Activated CD4-positive, alpha-beta T cell treated with anti-CD3 and anti-CD28 coated beads, Interleukin-2, amount 50 U/mL, for 1 hour (primary cell): ENCODE measurements around the gene ABCF1.
"Not testable (repeated sequence)": the region's sequence is repeated elsewhere in the genome, so short reads cannot be mapped to it uniquely, and the experiment has no call there.

Experiments used
- DNase-seq: peaks from one replicate; pipeline ENCODE4 v3.0.0-alpha.2; 2020

Gene ABCF1

DNA sequence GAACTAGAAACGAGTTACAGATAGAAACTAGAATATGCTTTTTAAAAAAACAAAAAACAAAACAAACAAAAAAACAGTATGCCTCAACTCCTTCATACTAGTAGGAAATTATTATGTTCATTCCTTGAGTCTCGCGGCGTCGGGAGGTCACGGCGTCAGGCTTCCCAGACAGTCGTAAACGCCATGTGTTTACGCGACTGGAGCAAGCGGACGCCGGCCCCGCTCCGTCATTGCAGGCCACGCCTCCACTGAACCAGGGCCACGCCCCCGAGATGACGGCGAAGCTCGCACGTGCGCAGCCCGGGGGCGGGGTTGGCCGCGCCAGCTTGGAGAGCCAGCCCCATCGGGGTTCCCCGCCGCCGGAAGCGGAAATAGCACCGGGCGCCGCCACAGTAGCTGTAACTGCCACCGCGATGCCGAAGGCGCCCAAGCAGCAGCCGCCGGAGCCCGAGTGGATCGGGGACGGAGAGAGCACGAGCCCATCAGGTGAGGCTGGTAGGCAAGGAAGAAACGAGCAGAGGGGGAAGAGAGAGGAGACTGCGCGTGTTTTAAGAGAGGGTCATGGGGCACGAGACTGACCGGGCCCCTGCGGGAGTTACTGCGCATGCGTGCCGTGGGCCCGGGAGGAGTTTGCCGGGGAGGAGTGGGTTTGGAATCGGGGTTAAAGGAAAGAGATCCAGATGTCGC, at the start of gene ABCF1:
ABCF1 (plus strand) TSS at position 368 of the 687 bp plus-strand sequence; CDS start at position 414, 46 bp downstream.
- peak; percentile 100 for DNase-seq

DNA sequence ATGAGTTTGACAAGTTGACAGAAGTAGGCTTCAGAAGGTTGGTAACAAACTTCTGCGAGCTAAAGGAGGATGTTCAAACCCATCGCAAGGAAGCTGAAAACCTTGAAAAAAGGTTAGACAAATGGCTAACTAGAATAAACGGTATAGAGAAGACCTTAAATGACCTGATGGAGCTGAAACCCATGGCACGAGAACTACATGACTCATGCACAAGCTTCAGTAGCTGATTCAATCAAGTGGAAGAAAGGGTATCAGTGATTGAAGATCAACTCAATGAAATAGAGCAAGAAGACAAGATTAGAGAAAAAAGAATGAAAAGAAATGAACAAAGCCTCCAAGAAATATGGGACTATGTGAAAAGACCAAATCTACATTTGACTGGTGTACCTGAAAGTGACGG, 49.3 kb upstream of the ABCF1 start:
- not testable (repeated sequence) for DNase-seq

DNA sequence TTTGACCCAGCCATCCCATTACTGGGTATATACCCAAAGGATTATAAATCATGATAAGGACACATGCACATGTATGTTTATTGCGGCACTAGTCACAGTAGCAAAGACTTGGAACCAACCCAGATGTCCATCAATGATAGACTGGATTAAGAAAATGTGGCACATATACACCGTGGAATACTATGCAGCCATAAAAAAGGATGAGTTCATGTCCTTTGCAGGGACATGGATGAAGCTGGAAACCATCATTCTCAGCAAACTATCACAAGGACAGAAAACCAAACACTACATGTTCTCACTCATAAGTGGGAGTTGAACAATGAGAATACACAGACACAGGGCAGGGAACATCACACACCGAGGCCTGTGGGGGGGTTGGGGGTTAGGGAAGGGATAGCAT, 44.8 kb upstream of the ABCF1 start:
- DNase-seq: not testable (repeated sequence)

DNA sequence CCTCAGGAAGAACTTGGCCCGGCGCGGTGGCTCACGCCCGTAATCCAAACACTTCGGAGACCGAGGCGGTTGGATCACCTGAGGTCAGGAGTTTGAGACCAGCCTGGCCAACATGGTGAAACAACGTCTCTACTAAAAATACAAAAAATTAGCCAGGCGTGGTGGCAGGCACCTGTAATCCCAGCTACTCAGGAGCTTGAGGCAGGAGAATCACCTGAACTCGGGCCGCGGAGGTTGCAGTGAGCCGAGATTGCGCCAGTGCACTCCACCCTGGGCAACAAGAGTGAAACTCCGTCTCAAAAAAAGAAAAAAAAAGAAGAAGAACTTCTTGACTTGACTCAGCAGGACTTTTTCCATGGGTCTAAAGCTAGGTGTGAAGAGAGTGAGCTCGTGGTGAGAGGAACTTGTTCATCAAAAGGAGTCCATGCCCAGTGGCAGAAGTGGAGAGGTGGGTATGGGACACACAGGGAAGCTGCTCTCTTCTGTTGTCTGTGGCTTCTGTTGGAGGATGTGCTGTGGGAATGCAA, 41.8 kb upstream of the ABCF1 start:
- peak; percentile 26 for DNase-seq

DNA sequence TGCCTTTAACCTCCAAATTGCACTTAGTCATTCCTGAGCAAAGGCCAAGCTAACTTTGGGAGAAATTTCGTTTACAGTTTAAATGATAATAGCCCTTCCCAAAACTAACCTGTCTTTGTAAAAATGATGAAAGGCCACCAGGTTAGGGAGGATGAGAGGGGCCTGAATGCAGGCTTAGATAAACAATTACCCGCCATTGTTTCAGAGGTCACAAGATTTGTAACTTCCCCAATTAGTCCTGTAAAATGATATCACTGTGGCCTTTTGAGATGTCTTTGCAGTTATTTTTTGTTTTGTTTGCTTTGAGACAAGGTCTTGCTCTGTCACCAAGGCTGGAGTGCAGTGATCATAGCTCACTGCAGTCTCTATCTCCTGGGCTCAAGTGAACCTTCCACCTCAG, 41.2 kb upstream of the ABCF1 start:
- no peak for DNase-seq

DNA sequence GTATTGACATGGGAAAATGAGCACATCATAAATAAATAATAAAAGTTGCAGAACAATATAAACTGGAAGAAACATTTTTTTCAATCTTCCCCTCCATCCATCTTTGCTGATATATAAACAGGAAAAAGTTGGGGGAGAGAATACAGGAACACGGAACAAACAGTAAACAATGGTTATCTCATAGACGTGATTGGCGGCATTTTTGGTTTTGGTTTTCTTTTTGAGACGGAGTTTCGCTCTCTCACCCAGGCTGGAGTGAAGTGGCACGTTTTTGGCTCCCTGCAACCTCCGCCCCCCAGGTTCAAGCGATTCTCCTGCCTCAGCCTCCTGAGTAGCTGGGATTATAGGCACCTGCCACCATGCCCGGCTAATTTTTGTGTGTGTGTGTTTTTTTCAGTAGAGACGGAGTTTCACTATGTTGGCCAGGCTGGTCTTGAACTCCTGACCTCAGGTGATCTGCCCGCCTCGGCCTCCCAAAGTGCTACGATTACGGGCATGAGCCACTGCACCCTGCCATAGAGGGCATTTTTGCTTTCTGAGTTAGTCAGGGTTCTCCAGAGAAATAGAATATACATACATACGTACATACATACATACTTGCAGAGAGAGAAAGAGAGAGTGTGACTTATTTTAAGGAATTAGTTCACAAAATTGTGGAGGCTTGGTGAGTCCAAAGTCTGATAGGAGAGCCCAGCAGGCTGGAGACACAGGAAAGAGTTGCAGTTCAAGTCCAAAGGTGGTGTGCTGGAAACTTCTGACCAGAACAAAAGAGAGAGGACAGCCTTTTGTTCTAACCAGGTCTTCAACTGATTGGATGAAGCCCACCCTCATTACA, 37.6 kb upstream of the ABCF1 start:
- DNase-seq: no peak

DNA sequence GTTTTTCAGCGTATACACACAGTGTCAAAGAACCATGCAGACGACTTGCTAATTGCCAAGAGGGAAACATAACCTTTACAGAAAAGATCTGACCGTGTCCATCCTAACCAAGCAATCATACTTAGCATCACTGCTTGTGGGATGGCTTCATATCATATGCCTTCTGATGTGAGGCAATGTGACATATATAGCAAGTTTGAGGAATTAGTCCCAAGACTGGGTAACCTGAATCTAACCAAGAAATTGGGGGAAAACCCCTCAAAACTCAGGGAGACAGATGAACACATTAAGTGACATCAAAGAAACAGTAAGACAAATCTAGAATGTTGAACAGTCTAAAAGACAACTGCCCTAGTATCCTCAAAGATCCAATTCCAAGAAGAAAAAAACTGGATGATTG, 33.3 kb upstream of the ABCF1 start:
- no peak for DNase-seq

DNA sequence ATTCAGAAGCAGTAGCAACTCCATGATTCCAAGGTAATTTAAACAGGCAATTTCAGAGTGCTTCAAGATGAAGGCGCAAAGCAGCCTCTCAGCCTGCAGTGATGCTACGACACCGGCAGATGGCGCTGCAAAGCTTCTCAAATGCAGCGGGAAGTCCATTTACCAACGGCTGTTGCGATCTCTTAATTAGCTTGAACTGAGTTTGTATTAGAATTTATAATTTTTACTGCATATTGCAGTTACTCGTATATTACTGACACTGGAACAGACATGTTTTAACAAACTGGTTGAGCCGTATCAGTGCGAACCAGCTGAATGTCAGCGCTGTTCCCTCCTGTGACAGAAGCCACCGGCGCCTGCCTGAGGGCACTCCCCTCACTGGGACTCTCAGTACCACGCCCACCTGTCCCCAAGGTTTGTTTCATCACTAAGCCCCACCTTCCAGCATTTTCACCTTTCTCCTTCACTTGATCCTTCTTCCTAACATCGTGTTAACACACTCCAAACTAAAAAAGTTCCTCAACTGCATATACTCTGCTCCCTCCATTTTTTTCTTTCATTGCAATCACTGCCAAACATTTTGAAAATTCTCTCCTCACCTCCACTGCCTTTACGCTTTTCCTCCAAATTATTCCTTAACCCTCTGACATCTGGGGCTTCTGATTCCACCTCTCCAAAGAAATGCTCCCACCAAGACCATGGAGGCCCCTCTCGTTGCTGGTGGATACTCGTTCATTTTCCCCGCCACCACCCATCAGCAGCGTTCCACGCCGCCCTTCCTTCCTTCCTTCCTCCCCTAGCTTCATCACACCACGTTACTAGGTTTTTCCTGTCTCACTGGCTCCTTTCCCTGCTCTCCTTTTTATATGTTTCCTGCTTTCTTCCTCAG, 29.5 kb upstream of the ABCF1 start:
- DNase-seq: peak; percentile 78

DNA sequence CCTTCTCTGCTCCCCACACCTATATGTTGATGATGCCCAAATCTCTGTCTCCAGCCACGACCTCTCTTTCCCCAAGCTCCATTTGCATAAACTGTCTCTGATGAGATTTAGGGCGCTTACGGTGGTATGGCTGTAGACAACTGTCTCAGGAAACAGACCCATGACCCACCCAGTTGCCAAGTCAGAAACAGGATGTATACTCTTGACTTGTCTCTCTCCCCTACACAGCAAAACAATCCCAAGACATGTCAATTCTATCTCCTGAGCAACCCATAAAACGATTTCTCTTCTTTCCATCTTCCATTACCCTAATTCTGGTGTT, 28.9 kb upstream of the ABCF1 start:
- DNase-seq: peak; percentile 19

DNA sequence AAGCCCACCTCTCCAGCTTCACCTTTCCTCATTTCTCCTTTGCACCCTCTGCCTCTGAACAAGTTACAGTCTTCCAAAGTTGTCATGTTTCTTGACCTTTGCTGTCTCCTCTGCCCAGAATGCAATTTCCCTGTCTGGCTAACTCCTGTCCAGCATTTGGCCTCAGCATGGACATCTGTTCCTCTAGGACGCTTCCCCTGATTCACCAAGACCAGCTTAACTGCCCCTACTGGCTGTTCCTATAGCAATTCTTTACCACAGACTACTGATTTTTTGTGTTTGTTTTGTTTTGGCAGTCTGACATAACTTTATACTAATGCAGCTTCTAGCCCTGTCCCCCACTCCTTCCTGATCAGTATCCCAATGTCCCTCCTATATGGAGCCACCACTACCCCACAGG, 28.3 kb upstream of the ABCF1 start:
- DNase-seq: no peak

DNA sequence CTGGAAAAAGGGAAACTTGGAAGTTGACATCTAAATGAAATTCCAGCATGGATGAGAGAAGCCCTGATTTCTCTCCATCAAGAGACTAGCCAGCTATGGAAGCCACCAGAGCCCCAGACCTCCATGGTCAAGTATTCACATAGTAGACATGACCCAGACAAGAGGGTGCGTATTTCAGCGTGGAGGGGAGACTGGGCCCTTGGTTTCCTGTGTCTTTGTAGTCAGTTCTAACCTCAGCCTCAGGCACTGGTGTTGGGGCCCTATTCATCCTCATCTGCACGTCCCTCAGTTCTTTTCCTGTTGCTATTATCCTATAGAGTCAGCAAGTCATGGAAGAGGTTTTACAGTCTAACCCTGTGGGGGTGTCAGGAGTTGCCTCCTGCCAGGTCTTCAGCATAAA, 27.4 kb upstream of the ABCF1 start:
- peak; percentile 31 for DNase-seq

DNA sequence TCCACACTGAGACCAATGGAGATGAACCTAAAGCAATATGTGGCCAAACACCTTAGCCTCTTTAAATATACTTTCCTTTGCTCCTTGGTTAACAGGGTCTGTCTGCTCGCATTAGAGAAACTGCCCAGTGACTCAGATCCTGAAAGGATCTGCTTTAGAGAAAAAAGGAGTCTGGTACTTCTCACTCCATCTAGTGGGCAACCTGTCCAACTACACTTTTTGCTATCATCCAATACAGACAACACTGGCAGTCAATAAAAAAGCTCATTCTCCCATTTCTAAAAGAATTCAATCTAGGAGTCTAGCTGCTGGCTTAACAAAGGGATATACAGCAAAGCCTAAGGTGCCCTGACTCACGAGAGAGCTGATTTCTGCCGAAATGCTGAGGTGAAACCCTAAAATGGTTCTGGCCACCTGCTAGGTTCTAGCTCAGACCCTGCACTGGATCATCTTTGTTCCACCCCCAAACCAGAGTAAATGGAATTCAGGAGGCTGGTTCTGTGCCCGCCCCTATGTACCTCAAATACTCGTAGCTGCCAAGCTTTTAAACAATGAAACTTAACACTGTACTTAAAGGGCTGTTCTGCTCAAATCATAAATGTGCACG, 26.5 kb upstream of the ABCF1 start:
- no peak for DNase-seq

DNA sequence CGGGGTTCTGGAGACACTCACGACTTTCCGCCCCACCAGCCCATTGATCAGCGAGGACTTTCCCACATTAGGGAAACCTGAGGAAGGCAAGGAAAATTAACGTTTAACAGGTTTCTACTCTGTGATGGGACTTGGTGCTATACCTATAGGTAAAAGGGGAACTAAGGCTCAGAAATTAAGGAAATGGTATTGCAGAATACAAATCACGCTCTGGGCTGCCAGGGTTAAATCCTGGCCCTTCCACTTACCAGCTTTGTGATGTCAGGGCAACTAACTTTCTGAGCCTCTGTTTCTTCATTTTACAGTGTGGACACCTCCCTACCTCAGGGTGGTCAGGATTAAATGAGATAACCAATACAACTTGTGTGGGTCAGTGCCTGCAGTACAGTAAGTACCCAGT, 23.8 kb upstream of the ABCF1 start:
- DNase-seq: no peak

DNA sequence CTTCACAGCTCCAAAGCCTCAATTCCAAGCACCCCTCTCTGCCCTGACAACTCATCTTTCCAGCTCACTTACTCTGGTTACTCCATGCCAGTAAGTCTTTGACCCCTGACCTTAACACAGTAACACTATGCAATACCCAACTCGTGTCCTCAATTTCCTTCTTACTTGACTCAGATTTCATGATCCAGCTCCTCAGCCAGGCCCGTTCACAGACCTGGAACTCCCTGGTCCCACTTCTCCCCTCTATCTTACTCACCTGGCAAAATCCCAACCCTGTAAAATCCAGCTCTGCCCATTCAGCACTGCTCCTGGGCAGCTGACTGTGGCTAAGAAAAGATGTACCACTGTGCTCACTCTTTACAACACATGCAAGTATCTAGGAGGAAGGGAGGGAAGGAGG, 22.9 kb upstream of the ABCF1 start:
- no peak for DNase-seq

DNA sequence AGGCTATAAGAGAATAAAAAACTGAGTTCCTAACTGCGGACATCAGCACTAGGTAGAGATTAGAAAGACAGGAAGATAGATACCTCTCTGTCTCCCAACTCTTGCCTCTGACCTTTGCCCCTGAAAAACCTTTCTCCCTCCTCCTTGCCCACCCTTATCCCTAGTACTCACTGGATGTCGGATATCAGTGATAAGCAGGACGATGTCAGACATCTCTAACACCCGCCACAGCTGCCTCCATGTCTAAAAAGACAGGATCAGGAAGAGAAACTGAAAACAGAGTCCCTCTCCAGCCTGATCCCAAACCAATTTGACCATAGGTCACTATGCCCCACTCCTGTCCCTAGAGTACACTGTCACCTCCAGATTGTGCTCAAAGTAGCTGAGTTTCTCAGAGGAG, 16.8 kb upstream of the ABCF1 start:
- no peak for DNase-seq

DNA sequence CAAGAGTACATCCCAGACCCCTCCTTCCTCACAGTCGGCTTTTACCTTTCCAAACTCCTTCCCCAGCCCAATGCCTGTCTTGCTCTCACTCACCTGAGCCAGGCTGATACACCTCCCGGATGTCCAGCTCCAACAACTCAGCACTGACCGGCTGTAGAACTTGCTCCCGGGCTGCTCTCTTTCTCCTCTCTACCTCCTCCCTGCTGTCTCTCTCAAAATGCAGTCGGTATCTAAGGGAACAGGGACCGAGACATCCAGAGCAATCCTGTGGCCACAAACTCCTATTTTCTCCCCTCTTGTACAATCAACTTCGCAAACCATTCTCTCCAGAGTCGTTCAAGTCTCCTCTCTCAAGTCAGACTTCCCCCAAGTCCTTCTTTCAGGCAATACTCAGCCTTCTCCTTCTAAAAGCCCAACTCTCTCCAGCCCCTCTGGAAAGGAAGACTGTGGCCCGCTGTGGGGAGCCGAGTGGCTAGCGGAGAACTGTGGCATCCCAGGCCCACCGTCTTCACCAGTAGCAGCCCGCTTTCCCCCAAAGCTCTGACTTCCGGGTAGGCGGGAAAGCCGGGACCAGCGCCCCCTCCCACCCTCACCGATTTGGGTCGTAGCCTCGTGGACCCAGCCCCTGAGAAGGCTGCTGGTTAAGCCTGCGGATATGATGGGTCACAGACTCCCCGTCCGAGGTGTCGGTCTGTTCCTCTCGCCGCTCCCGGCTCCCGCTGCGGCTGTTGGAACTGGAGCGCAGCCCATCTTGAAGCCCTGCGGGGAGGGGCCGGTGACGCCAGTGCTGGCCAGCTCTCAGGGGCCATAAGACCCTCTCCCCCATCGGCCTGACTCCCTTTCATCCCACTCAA, 16.1 kb upstream of the ABCF1 start:
- no peak for DNase-seq

DNA sequence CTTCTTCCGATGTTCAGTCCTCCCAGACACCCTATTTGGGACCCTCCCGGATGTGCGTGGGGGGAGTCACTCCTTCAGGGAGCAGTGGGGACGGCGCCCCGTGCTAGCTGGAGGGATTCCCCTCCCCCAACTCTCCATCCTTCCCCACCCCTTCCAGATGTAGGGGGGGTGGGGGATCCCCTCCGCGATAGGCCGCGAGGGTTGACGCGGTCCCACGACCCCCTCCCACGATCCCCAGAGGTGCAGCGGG, 15.5 kb upstream of the ABCF1 start:
- no peak for DNase-seq

DNA sequence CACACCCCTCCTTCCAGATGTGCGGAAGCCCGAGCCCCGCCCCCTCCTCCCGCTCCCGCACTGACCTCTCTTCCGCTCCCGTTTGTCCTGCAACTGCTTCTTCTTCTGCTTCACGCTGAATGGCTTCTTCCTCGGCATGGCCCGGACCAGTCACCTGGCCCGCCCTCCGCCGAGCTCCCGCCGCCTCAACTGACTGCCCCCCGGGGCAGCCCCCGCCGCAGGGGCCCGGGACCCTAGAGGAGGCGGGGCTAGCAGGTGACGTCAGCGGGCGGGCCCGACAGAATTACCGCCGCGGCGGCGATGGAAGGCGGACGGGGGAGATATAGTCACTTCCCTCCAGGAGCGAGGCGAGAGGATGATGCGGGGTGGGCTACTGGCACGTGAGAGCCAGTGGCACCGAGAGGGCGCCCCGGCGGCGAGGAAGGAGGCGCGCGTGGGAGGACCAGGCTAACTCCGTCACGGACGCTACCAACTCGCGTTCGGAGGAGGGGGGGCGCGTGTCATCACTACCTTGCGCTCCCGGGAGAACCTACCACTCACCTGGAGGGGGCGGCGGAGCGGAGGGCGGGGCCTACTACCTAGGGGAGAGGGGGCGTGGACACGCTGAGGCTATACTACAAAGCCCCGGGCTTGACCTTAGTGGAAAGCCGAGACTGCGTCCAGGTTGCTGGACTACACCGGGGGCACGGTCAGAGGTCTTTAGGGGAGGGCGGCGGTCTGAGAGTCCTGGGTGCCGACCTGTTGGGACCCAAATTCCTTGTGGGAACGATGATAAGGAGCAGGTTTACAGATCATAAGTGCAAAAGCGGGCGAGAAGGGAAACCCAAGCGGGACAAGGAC, 15.0 kb upstream of the ABCF1 start, which contains the start of gene GNL1:
GNL1 (minus strand) TSS at position 424 of the 840 bp plus-strand sequence; CDS start at position 138, 286 bp downstream.
- DNase-seq: peak; percentile 99

DNA sequence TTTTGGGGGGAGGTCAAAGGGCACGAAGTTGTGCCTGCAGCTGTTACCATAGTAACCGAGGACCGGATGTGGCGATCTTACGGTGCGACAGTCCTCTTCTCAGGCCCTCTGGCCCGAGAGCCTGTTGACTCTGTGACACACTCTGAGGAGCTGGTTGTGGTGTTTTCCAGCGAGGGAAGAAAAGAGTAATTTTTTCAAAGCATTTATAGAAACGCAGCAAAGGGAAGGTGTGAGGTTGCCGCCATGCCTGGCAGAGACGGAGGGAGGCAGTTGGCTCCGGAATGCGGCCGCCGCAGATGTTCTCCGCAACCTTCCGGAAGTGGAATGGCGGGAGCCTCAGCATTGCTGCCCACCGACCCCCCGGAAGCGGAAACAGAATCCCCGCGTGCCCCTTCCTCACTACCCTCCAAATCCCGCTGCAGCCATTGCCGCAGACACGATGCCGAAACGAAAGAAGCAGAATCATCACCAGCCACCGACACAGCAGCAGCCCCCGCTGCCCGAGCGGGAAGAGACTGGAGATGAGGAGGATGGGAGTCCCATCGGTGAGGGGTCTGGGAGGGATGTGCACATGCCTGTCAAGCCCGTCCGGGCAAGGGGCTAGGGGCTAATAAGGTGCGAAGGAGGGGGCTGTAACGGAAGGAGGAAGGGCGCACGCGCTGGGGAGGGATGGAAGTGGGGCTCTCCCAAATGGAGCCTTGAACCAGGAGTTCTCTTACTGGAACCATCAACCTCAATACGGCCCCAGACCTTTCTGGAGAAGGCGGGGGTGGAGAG, 14.1 kb upstream of the ABCF1 start, which contains the start of gene PRR3:
PRR3 (plus strand) TSS at position 390 of the 777 bp plus-strand sequence; CDS start at position 440, 50 bp downstream.
- peak; percentile 78 for DNase-seq

DNA sequence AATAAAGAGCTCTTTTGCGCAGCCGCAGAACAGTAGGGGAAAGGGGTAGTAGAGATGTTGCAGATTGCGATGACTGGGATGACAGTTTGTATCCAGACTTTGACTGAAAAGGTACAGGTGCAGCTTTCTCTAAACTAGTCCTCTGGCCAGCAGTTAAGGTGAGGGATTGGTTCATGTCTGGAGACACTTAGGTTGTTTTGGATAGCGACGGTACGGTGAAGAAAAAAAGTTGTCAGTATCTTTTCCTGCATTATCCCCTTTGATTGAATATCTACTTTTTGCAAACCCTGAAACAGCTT, 13.6 kb upstream of the ABCF1 start:
- peak; percentile 50 for DNase-seq
